T47D (cell line): ENCODE measurements around the gene LTB.
A peak's percentile ranks its signal among the peaks of the same experiment; 100 is the strongest.

Source experiments
- DNase-seq, 2 experiments: peaks; one replicate each; pipeline versions ENCODE4 v3.0.0 to v3.0.0-alpha.2; 2011 to 2012; ENCODE audit warnings: low read depth in 1 of 2, low spot score in 1 of 2
- JUND ChIP-seq: IDR thresholded peaks from 2 replicates; pipeline ENCODE4 v1.6.1; 2012; ENCODE audit warnings: low read depth
- in situ Hi-C: cut with HindIII; loops from 2 replicates; pipeline ENCODE4 v1.10.0; 2016; ENCODE audit warnings: low sequenced_read_pairs, low pct_unique_long_range_greater_than_20kb

The LTB gene

GRCh38 chr6:31582230-31582643, at the start of gene LTB:
TSS of gene LTB (minus strand) at chr6:31582424. CDS start at chr6:31582417, 7 bp downstream.
- no peak for TF ChIP-seq JUND
- no peak for DNase-seq
- in situ Hi-C loops, result no loop called here

GRCh38 chr6:31631681-31632278, 49.6 kb upstream of the LTB start:
- in situ Hi-C loops, result no loop called here
- DNase-seq, result no peak
- no peak for TF ChIP-seq JUND

GRCh38 chr6:31631209-31631608, 49.0 kb upstream of the LTB start:
- in situ Hi-C loops, result no loop called here
- no peak for DNase-seq
- TF ChIP-seq JUND, result no peak

GRCh38 chr6:31630177-31630934, 48.1 kb upstream of the LTB start:
- no peak for TF ChIP-seq JUND
- no peak for DNase-seq
- in situ Hi-C loops, result no loop called here

GRCh38 chr6:31629014-31629413, 46.8 kb upstream of the LTB start:
- no peak for DNase-seq
- no peak for TF ChIP-seq JUND
- in situ Hi-C loops, result no loop called here

GRCh38 chr6:31627690-31628287, 45.6 kb upstream of the LTB start:
- DNase-seq, result no peak
- in situ Hi-C loops, result no loop called here
- TF ChIP-seq JUND, result no peak

GRCh38 chr6:31626952-31627351, 44.7 kb upstream of the LTB start:
- DNase-seq, result no peak
- in situ Hi-C loops, result no loop called here
- TF ChIP-seq JUND, result no peak

GRCh38 chr6:31624070-31624469, 41.8 kb upstream of the LTB start:
- no peak for DNase-seq
- TF ChIP-seq JUND, result no peak
- in situ Hi-C loops, result no loop called here

- DNase-seq, result peak; percentile 58 to 90
- in situ Hi-C loops, result no loop called here
- TF ChIP-seq JUND, result no peak
Observed at GRCh38 chr6:31622684-31623091, 40.5 kb upstream of the LTB start.

GRCh38 chr6:31621991-31622390, 39.8 kb upstream of the LTB start:
- TF ChIP-seq JUND, result no peak
- DNase-seq, result peak; percentile 66 to 81
- in situ Hi-C loops, result no loop called here

GRCh38 chr6:31621320-31621939, 39.2 kb upstream of the LTB start:
- in situ Hi-C loops, result no loop called here
- no peak for DNase-seq
- TF ChIP-seq JUND, result no peak

GRCh38 chr6:31620586-31621319, 38.5 kb upstream of the LTB start, which contains the start of gene PRRC2A:
TSS of gene PRRC2A (plus strand) at chr6:31620715. CDS start at chr6:31622790, 2,075 bp downstream.
- DNase-seq, result peak in 1 of 2 experiments; percentile 52
- no peak for TF ChIP-seq JUND
- in situ Hi-C loops, result no loop called here
